ENCODE data around the gene TSPAN5. TPM values are rescaled to one million over a fixed set of nuclear protein-coding genes. Genes with fewer than 3 reads are reported as not detected.

Gene TSPAN5
- polyA plus RNA-seq, 1 donor (not counting 4 experiments of a cell fraction or from before 2014, with no cell fraction given), result 45.5 TPM

GRCh38 chr4:98615991-98616390, 42.4 kb downstream of the TSPAN5 start:
- TF ChIP-seq CTCF (optimal IDR thresholded peaks at IDR 0.05 in 1 of 3, IDR thresholded peaks at IDR 0.05 in 1 of 3, conservative IDR thresholded peaks at IDR 0.05 in 1 of 3; ENCODE audit: extremely low read depth in 1 of 3, insufficient read depth in 2 of 3, low read length in 3 of 3) (no peak), EZH2 (IDR thresholded peaks at IDR 0.05; ENCODE audit: low read length) (no peak)
- Histone ChIP-seq H3K4me2 (ENCODE audit: control insufficient read depth, extremely low read depth, insufficient read depth, low read depth, low read length) (no peak overlapping the region), H3K27ac (ENCODE audit: control insufficient read depth, insufficient read depth, low read length) (no peak overlapping the region), H3K4me3 (ENCODE audit: control insufficient read depth in 2 of 3, extremely low read depth in 1 of 3, insufficient read depth in 2 of 3, low read depth in 1 of 3, low read length in 3 of 3) (no peak overlapping the region), H3K27me3 (ENCODE audit: control insufficient read depth, extremely low read depth, insufficient read depth, low read length) (no peaks in the 10 kb centered on the region), H4K20me1 (ENCODE audit: control insufficient read depth, extremely low read depth, insufficient read depth, low read length) (no peaks in the 10 kb centered on the region), H3K9me3 (ENCODE audit: control insufficient read depth, low read depth, low read length) (no peaks in the 10 kb centered on the region), H3K9ac (ENCODE audit: control insufficient read depth, extremely low read depth, insufficient read depth, low read length) (no peak overlapping the region), H3K79me2 (ENCODE audit: control insufficient read depth, insufficient read depth, low read length) (peaks cover 96% of the 10 kb centered on the region), H3K4me1 (ENCODE audit: control insufficient read depth, extremely low read depth, insufficient read depth, low read length) (no peaks in the 10 kb centered on the region), H3K9me1 (ENCODE audit: control insufficient read depth, extremely low read depth, insufficient read depth, low read length) (no peaks in the 10 kb centered on the region), H3K36me3 (ENCODE audit: control insufficient read depth in 2 of 2, extremely low read depth in 1 of 2, insufficient read depth in 2 of 2, low read length in 2 of 2) (no peaks in the 10 kb centered on the region), H2AFZ (ENCODE audit: control insufficient read depth, low read length) (no peak overlapping the region)
- no peak for FAIRE-seq
- dilution Hi-C loops (cut with MboI; ENCODE audit: extremely low pct_ligation_motif_present, low sequenced_read_pairs), result no loop called here
- DNase-seq (ENCODE audit: low read depth, low spot score), result no peak

- H3K9ac ChIP-seq (ENCODE audit: control insufficient read depth, extremely low read depth, insufficient read depth, low read length), result no peak overlapping the region
- no peak overlapping the region for H3K4me3 ChIP-seq (ENCODE audit: control insufficient read depth in 2 of 3, extremely low read depth in 1 of 3, insufficient read depth in 2 of 3, low read depth in 1 of 3, low read length in 3 of 3)
- H3K9me1 ChIP-seq (ENCODE audit: control insufficient read depth, extremely low read depth, insufficient read depth, low read length), result no peaks in the 10 kb centered on the region
- no peak overlapping the region for H2AFZ ChIP-seq (ENCODE audit: control insufficient read depth, low read length)
- no peaks in the 10 kb centered on the region for H3K9me3 ChIP-seq (ENCODE audit: control insufficient read depth, low read depth, low read length)
- no peaks in the 10 kb centered on the region for H4K20me1 ChIP-seq (ENCODE audit: control insufficient read depth, extremely low read depth, insufficient read depth, low read length)
- H3K27ac ChIP-seq (ENCODE audit: control insufficient read depth, insufficient read depth, low read length), result no peak overlapping the region
- H3K4me2 ChIP-seq (ENCODE audit: control insufficient read depth, extremely low read depth, insufficient read depth, low read depth, low read length), result no peak overlapping the region
- dilution Hi-C loops (cut with MboI; ENCODE audit: extremely low pct_ligation_motif_present, low sequenced_read_pairs), result no loop called here
- H3K4me1 ChIP-seq (ENCODE audit: control insufficient read depth, extremely low read depth, insufficient read depth, low read length), result no peaks in the 10 kb centered on the region
- peaks cover 0 to under 1% of the 10 kb centered on the region in 2 experiments for H3K36me3 ChIP-seq (ENCODE audit: control insufficient read depth in 2 of 2, extremely low read depth in 1 of 2, insufficient read depth in 2 of 2, low read length in 2 of 2)
- H3K27me3 ChIP-seq (ENCODE audit: control insufficient read depth, extremely low read depth, insufficient read depth, low read length), result no peaks in the 10 kb centered on the region
- DNase-seq (ENCODE audit: low read depth, low spot score) (no peak), FAIRE-seq (peak; percentile 26)
- TF ChIP-seq EZH2 (IDR thresholded peaks at IDR 0.05; ENCODE audit: low read length), result no peak
- no peak for TF ChIP-seq CTCF (optimal IDR thresholded peaks at IDR 0.05 in 1 of 3, IDR thresholded peaks at IDR 0.05 in 1 of 3, conservative IDR thresholded peaks at IDR 0.05 in 1 of 3; ENCODE audit: extremely low read depth in 1 of 3, insufficient read depth in 2 of 3, low read length in 3 of 3)
- peaks cover 96% of the 10 kb centered on the region for H3K79me2 ChIP-seq (ENCODE audit: control insufficient read depth, insufficient read depth, low read length)
These were observed 43.7 kb downstream of the TSPAN5 start for GRCh38 chr4:98614662-98615061.
